Vagina (tissue), 2 donors: ENCODE data around the gene GRM3.

Experiments
- CTCF ChIP-seq, 3 experiments: fragments of 450-650 bp in 2 of 3; fragments of 200-600 bp in 1 of 3; sonication (generic) in 1 of 3; IDR thresholded peaks; one replicate each; pipeline ENCODE4 v1.5.1; 2017 to 2019; ENCODE audit warnings: antibody characterized with exemption in 3 of 3, mild to moderate bottlenecking in 2 of 3, moderate library complexity in 2 of 3
- POLR2A ChIP-seq, 2 donors: fragments of 450-650 bp; IDR thresholded peaks; one replicate each; pipeline ENCODE4 v1.6.1; 2017; ENCODE audit warnings: antibody characterized with exemption in 2 of 2, mild to moderate bottlenecking in 2 of 2, moderate library complexity in 2 of 2
- POLR2AphosphoS5 ChIP-seq, 2 donors: sonication (generic); formaldehyde crosslinking; IDR thresholded peaks; one replicate each; pipeline ENCODE4 v1.9.0; 2017; ENCODE audit warnings: antibody characterized with exemption in 2 of 2, mild to moderate bottlenecking in 2 of 2, low read depth in 1 of 2; ENCODE audit not compliant: insufficient read depth in 1 of 2

DNA sequence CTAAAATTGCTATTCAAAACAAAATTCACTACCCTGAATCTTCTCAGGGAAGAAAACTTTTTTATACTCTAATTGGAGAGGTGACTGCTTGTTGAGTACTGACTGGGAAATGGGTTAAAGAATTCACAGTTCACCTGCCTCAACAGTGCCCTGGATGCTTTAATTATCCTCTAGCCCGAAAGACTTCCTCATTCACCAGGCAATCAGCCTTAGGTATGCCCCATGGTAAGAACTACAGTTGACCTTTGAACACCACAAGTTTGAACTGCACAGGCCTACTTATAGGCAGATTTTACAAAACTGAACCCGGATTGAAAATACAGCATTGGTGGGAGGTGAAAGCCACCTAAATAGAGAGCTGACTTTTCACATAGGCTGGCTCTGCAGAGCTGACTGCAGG lies 240.4 kb downstream of the GRM3 start:
- no peak for TF ChIP-seq CTCF (IDR thresholded peaks at IDR 0.05)
- no peak for TF ChIP-seq POLR2A (IDR thresholded peaks at IDR 0.05)
- no peak for TF ChIP-seq POLR2AphosphoS5 (IDR thresholded peaks at IDR 0.05; ENCODE audit: insufficient read depth in 1 of 2, low read depth in 1 of 2)
